GM21367 (cell line): Measurements from ENCODE around the gene RDX.
"Not testable (repeated sequence)": the region's sequence is repeated elsewhere in the genome, so short reads cannot be mapped to it uniquely, and the experiment has no call there.

Experiments used
- ATAC-seq: cut with Tn5 transposase; IDR thresholded peaks from one replicate; pipeline ENCODE4 v1.9.1; 2021; ENCODE audit not compliant: unreplicated experiment

The RDX gene

DNA sequence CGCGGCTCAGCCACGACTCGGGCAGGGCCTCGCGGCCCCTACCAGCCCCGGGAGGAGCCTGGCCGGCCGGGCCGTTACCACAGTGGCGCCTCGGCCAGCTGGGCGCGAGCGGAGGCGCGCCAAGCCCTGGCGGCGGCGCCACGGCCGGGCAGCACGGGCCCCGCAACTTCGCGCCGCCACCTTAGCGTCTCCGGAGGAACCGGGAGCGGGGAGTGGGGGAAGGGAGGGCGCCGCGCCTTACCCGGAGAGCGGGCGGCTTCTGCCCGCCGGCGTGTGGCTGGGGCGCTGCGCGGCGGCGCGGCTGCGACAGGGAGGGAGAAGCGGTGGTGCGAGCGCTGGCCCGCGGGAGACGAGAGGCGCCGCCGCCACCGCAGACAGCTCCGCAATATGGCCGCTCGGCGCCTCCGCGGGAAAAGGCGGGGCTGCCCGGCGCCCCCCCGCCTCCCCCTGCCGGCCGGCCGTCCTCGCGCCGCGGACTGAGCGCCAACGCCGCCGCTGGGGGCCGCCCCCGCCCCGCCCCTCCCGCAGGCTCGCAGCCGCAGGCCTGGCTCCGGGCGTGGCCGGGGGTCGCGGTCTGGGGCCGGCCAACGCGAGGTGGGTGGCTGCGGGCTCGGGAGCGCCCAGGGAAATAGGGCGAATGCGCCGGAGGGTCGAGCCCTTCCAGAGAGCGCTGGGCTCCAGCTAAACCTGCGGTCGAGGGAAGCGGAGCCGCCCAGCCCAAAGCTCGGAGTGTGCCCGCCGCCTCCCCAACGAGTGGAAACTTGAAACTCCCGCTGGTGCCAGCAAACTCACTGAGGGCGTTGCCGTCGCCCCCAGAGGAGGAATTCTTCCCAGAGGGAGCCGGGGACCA lies at the start of gene RDX:
TSS of gene RDX (minus strand) at position 389 of the 850 bp plus-strand sequence. CDS start 16,922 bp downstream, outside the sequence.
- peak; percentile 67 for ATAC-seq

DNA sequence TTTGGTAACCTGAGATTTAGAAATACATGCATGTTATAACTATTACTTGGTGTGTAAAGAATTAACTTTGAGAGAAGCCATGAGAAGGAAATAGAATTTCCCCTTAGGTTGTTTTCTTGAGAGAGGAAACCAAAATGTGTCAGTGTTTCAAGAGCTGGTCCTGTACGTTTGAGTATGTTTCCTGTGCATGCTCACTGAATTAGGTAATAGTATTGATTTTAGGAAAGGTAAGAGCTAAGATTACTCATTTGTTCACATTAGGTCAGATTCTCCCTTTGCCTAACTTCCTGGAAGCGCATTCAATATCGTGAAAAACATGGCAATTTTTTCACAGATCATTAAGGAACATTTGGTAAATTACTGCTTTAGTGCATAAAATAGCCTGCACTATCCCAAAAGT lies 49.3 kb upstream of the RDX start:
- ATAC-seq: no peak

DNA sequence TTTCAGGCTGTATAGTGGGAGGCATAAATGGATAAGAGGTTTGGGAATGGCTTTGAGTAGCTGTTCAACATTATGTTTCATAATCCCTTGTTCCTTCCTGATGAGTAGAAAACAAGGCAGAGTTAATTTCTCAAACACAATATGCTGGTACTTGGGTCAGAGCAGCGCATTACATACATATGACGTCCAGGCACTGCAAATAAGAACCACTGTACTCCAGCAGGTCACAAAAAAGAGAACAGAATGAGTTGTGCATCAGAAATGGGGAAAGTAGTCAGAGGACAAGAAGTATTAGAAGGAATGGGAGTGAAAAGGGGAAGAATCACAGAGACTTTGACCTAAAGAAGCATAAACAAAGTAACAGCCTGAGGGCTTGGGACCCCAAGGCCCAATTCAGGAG lies 44.0 kb upstream of the RDX start:
- ATAC-seq: no peak

DNA sequence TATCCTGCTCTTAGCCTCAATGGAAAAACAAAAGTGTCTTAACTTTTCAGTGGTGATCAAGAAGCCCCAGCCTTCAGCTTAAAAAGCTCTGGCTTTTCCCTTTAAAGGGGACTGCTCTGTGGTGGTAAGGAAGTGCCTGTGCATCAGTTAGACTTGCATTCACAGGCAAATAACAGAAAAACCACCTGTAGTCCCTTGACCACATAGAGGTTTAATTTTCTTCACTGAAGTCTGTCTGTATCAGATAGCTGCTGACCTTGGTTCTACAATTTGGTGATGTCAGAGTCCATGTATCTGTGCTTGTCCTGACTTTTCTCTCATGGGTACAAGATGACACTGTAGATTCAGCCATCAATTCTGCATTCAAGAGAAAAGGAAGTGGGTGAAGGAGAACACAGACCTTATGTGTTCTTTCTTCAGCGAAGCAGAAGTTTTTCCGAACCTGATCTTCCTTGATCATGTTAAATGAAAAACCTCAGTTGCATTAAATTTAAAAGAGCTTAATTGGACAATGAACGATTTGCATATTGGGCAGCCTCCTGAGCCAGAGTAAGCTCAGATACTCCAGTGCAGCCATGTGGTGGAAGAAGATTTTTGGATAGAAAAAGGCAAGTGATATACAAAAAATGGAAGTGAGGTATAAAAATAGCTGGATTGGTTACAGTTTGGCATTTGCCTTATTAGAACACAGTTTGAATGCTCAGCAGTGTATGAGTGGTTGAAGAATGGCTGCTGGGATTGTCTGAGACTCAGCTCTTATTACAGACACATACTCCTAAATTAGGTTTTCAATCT lies 43.2 kb upstream of the RDX start:
- no peak for ATAC-seq

- ATAC-seq: no peak
These were observed 42.3 kb upstream of the RDX start for GRCh38 chr11:110338684-110339083.

DNA sequence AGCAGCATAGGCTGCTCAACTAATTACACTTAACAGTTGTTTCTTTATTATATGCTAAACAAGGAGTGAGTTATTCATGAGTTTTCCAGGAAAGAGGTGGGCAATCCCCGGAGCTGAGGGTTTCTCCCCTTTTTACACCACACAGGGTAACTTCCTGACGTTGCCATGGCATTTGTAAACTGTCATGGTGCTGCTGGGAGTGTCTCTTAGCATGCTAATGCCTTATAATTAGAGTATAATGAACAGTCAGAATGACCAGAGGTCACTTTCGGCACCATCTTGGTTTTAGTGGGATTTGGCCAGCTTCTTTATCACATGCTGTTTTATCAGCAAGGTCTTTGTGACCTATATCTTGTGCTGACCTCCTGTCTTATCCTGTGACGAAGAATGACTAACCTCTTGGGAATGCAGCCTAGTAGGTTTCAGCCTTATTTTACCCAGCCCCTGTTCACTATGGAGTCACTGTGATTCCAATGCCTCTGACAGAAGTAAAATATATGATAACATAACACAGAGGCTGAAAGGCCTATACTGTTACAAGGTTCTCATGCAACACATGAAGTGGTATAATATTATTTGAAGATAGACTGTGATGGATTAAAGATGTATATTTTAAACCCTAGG lies 41.3 kb upstream of the RDX start:
- no peak for ATAC-seq

DNA sequence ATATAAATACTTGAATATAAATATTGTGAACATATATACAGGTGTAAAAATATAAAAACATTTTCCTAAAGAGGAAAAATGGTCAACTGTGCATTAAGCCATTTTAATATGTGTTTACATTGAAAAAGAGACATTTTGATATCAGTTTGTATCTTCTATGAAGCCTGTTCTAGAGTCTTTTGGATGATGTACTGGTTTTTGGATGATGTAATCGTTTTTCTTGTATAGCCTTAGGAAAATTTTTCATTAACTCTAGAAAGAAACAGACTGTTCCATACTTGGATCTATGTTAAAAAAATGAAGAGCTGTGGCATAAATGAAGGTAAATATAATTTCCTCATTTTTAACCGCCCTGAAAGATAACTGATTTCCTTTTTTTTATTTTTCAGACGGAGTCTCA lies 39.6 kb upstream of the RDX start:
- no peak for ATAC-seq

DNA sequence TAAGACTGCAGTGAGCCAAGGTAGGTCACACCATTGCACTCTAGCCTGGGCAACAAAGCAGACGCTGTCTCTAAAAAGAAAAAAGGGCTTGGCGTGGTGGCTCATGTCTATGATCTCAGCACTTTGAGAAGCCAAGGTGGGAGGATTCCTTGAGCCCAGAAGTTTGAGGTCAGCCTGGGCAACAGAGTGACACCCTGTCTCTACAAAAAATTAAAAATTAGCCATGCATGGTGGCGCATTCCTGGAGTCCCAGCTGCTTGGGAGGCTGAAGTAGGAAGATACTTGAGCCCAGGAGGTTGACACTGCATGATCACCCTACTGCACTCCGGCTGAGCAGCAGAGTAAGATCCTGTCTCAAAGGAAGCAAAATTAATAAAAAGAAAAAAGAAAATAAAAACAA lies 38.9 kb upstream of the RDX start:
- no peak for ATAC-seq

DNA sequence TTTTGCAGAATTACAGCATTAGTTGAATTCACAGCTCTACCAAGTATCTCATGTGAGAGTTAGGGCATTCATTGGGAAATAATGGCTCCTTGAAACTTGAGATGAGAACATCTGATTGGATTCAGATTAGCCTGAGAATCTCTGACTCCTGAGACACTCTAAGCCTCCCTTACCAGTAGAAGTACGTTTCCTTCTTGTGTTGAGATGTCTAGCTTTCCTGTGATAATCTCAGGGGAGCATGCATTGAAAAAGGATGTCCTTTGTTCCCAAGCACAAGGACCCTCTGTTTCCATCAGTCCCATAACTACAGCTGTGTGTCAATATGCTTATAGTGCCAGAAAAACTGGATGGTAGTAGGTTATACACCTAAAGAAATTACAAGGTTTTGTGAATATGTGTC lies 35.2 kb upstream of the RDX start:
- no peak for ATAC-seq

- no peak for ATAC-seq
These were observed 33.0 kb upstream of the RDX start for GRCh38 chr11:110329445-110329844.

GRCh38 chr11:110327508-110327907 lies 31.1 kb upstream of the RDX start:
- no peak for ATAC-seq

DNA sequence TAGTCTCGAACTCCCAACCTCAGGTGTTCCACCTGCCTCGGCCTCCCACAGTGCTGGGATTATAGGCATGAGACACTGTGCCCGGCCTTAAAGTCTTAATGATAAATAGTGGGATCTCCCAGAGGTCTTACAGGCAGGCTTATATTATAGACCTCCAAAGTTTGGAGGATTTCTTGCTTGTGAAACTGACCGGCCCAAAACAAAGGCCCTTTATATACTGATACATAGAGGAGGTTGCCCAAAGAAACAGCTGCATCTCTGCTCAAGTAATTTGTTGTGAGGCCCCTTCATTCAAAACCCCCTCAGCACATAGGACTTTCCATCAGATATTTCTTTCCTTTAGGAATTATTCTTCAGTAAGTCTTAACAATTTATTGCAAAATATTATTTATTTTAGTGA lies 27.4 kb upstream of the RDX start:
- no peak for ATAC-seq

- ATAC-seq: no peak
These were observed 23.1 kb upstream of the RDX start for GRCh38 chr11:110319501-110319900.

GRCh38 chr11:110318638-110319404 lies 22.4 kb upstream of the RDX start:
- no peak for ATAC-seq

DNA sequence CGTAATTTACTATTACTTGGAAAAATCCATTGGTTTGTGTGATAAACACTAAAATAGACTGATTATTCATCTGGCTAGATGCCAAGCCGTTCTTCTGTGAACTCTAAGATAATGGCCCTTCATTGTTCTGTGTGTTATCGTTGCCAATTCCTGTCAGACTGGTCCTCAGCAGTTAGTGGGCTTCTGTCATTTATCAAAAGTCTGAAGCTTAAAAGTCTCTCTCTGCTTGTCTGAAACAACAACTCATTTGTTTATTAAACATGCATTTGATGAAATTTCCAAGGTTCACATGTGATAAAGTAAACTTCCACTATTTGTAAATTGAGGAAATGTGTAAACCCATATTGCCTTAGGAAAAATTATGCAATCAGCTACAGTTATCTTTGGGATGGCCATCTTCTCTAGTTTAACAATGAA lies 21.1 kb upstream of the RDX start:
- ATAC-seq: no peak

DNA sequence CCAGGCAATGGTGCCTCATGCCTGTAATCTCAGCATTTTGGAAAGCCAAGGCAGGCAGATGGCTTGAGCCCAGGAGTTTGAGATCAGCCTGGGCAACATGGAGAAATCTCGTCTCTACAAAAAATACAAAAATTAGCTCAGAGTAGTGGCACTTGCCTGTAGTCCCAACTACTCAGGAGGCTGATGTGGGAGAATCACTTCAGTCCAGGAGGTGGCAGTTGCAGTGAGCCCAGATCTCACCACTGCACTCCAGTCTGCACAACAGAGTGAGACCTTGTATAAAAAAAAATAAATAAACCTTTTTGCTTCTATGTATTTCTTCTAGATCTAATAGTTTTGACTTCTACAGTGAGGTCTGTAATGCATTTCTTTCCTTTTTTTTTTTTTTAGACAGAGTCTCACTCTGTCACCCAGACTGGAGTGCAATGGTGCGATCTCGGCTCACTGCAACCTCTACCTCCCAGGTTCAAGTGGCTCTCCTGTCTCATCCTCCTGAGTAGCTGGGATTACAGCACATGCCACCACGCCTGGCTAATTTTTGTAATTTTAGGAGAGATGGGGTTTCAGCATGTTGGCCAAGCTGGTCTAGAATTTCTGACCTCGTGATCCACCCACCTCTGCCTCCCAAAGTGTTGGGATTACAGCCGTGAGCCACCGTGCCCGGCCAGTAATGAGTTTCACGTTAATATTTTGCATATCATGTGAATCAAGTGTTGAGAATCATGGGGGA lies 18.1 kb upstream of the RDX start:
- ATAC-seq: no peak

DNA sequence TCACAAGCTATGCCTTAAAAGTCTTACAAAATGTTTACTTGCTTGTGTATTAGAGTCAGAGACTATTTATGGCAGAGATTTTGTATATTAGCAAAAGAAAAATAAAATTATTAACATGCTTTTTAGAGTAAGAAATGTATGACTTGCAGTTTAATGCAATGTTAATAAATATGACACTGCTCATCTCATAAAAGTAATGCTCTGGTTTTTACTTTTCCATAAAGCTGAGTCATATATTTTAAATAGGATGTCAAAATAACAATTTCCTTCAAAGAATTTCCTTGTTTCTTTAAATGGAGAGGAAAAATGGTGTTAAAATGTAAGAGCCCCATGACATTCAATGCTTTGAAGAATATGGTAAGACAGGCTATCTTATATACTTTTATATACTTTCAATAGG lies 16.3 kb upstream of the RDX start:
- no peak for ATAC-seq

DNA sequence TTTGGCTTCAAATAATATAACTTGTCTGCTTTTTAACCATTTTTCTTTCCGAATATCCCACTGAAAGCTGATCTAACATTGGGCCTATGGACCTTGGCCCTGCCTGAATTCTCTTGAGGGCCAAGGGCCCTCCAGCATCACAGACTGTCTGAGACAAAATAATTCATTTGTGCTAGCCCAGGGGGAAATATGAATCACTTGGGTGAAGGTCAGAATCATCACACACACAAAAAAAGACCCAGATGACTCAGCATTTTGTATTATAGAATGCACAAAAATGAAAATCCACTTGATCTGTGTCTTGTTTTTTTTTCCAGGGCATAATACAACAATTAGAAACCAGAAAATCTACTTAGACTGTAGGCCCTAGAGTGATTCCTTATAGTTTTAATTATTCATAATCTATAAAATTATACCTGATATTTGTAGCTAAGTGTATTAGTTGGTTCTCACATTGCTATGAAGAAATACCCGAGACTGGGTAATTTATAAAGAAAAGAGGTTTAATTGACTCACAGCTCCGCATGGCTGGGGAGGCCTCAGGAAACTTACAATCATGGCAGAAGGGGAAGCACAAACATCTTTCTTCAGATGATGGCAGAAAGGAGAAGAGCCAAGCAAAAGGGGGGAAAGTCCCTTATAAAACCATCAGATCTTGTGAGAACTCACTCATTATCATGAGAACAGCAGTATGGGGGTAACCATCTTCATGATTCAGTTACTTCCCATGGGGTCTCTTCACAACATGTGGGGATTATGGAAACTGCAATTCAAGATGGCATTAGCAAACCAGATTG lies 15.6 kb upstream of the RDX start:
- no peak for ATAC-seq

GRCh38 chr11:110308071-110308470 lies 11.7 kb upstream of the RDX start:
- no peak for ATAC-seq

GRCh38 chr11:110306019-110306388 lies 9.6 kb upstream of the RDX start:
- not testable (repeated sequence) for ATAC-seq
